HG03108 (cell line): ENCODE measurements around the gene ATE1.

ENCODE experiments used
- ATAC-seq: cut with Tn5 transposase; IDR thresholded peaks from one replicate; pipeline ENCODE4 v1.9.1; 2021; ENCODE audit warnings: moderate library complexity; ENCODE audit not compliant: unreplicated experiment

ATE1 gene

DNA sequence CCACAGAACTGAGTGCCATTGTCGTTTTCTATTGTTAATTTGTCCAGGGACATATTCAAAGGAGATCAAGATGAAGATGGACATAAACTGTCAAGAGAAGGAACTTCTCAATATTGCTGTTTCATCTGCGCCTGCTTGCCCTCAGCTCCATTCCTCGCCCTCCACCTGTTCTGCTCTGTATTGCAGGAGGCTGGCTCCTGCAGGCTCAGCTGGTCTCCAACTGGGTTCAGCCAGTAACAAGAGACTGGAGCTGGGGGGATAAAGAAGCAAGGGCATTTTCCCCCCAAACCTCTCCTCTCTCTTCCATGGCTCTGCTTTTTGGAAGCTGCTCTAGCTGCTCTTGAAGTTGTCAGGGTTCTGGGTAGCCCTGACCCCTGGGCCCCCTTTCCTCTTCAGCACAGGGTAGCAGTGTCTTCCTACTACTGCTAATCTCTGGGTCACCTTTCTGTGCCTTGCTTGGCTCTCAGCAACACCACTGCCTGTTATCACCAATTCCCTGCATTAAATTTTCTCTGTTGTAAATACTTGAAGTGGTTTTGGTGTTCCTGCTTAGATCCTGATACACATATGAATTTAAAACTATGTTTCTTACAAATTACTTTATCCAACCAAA lies 180.6 kb downstream of the ATE1 start:
- no peak for ATAC-seq

GRCh38 chr10:121741248-121741792 lies 186.5 kb downstream of the ATE1 start:
- ATAC-seq, result no peak

GRCh38 chr10:121740069-121740468 lies 187.8 kb downstream of the ATE1 start:
- ATAC-seq, result no peak

GRCh38 chr10:121739114-121739513 lies 188.7 kb downstream of the ATE1 start:
- no peak for ATAC-seq

DNA sequence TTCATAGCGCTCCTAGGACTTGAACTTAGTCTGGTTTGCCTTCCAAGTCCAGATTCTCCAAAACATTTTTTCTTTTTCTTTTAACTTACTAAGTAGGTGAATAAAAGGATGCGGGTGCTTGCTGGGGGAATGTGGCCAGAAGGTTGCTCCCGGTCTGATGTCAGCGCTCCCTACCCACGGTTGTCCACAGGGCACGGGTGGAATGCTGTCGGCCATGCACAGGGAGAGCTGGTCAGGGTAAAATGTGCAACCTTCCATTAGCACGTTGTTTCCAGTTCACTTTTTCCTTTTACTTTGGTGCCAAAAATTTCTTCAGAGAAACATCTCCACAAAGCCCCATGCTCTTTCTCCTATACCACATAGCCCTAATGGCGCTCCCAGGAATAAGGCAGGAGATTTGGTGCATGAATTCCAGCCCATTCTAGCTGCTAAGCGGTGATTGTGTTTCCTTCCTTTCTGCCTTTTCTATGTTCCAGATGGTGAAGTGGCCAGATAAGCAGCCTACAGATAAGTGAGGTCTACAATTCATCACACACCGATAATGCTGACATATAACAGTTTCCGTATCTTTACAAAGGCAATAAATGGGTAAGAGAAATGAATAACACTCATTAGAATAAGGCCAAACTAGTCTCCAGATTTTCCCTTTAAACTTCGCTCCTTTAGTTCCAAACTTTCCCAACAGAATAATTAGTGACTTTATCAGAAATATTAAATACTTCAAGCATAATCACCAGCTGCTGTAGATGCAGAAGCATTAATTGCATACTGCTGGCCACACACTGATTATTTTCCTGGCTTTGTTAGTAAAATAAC lies 191.3 kb downstream of the ATE1 start:
- no peak for ATAC-seq

- no peak for ATAC-seq
These were observed 192.6 kb downstream of the ATE1 start for GRCh38 chr10:121735263-121735662.

- ATAC-seq, result no peak
These were observed 193.2 kb downstream of the ATE1 start for GRCh38 chr10:121734589-121735045.

DNA sequence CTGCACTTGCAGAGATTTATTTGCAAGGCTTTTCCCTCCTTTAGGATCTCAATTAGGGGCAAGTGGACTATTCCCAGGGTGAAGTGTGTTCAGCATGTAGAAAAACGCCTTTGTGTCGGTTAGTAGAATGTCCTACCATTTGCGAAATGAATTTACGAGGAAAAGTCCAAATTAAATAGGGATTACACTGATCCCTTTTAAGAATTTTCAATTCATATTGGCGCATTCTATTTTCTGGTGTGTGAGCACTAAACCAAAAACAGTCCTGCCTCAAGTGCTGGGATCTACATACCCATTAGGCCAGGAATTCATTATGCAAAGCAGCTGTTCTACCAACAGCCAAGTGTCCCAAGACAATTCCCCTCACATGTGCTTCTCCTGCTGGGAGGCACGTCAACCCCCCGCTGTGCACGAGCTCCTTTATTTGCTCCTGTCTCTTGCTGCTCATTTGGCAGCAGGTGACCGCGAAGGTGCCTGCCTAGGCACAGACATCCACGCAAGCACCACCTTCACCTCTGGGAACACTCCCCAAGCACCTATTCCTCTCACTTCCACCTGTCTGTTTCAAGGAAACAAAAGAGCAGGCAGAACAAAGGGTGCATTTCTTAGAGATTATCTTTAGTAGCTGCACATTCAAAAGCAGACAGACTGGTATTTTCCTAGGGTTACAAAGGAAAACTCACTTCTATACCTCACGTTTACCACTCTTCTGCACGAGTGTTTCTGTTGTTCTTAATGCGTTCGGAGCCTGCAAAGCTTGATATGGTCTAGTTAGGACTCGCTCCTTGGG lies 195.0 kb downstream of the ATE1 start:
- no peak for ATAC-seq

DNA sequence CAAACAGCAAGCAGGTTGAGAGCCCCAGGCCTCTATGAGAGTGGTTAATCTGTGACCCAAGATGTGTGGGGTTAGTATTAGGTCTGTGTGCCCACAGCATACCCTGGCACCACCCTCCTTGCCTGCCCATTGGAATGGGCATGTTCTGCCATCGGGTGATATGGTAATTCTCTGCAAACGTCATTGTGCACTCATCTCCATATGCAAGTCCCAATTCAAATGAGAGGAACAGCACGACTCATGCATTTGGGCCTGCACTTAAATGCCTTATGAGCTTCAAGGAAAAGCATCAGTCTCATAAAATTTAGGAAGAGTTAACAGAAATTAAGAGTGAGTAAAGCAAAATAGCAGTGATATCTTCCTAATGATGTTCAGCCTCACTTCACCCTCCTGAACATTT lies 195.7 kb downstream of the ATE1 start:
- ATAC-seq, result no peak

- no peak for ATAC-seq
These were observed 203.5 kb downstream of the ATE1 start for GRCh38 chr10:121724282-121724681.

- no peak for ATAC-seq
These were observed 205.2 kb downstream of the ATE1 start for GRCh38 chr10:121722665-121723064.

GRCh38 chr10:121721257-121721656 lies 206.6 kb downstream of the ATE1 start:
- ATAC-seq, result no peak

DNA sequence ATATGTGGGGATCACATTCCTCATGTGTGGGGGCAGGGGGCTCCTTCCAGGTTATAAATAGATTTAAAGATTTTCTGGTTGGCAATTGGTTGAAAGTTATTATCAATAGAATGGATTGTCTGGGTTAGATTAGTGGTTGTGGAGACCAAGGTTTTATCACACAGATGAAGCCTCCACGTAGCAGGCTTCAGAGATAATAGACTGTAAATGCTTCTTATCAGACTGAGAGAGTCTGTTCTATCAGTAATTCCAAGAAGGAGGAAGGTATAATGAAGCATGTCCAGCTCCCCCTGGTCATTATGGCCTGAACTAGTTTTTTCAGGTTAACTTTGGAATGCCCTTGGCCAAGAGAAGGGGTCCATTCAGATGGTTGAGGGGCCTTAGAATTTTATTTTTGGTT lies 211.9 kb downstream of the ATE1 start:
- ATAC-seq, result no peak

DNA sequence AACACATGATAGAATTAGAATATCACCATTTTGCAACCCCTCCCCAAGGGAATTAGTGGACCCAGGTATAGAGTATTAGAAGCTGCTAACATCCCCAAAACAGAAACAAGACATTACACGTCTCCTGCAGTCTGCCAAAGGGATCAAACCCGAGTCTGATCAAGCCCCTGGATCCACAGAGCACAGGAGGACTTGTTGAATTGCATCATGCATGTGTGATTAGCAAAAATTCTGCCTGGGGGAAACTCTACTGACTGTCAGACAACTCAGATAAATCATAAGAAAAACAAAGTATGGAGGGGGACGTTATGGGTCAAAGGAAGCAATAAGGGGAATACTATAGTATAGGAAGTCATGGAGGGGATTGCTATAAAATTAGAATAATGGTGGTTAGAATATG lies 212.8 kb downstream of the ATE1 start:
- ATAC-seq, result no peak

DNA sequence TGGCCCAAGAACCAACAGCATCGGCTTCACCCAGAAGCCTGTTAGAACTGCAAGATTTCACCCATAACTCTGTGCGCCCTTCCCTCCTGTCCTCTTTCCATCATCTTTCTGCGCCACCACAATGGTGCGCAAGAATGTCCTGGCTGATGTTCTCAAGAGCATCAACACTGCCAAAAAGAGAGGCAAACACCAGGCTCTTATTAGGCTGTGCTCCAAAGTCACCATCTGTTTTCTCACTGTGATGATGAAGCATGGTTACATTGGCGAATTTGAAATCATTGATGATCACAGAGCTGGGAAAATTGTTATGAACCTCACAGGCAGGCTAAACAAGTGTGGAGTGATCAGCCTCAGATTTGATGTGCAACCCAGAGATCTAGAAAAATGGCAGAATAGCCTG lies 214.3 kb downstream of the ATE1 start:
- ATAC-seq, result no peak

DNA sequence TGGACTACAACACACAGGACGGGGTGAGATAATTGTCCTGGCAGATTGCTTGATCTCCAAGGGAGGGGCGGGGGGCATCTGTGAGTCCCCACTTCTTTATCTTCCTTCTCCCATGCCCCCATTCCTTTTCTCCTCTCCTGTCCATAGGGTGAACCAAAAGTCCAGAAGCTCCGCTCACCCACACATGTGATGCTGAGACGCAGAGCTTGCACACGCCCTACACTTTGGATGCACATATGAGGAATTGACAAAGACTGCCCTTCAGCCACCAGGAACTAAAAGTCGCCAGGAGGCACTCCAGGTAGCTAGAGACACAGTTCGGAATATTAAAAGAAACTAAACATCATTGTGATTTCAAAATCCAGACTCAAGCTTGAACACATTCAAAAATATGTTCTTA lies 216.9 kb downstream of the ATE1 start:
- ATAC-seq, result no peak

DNA sequence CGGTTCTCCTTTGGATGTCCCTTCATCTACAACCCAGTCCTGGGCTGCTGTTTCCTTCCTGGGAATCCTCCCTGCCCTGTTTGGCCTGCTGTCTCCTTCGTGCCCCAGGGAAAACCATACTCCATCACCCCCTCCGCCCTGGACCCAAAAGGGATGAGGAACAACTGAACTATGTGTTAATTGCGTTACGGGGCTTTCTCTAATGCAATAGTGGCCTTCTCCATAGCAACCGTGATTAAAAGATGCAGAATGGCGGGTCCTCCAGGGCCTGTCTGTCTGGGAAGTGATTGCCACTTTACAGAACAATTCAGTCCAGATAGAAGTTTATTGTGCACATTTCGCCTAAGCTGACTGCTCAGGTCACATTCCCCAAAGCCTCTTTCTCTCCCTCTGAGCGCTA lies 217.6 kb downstream of the ATE1 start:
- ATAC-seq, result no peak

DNA sequence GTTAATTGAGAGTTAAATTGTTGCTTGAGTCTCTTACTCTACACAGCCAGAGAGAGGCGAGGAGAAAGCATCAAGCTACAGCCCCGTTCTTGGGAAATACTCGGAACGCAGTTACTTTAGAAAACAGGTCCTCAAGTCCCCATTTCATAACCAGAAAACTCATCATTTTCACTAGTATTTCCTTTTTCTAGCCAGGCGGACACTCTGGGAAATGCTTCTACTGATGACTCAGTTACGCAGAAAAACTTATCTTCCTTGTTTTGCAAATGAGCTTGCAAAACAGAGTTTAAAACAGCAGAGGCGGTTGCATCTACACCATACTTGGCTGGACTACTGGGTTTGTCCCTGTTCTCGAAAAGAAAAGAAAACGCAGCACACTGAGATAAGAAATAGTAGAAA lies 218.2 kb downstream of the ATE1 start:
- no peak for ATAC-seq

GRCh38 chr10:121708728-121709674 lies 218.8 kb downstream of the ATE1 start:
- ATAC-seq, result no peak
